Measurements from ENCODE around the gene ITGAX.

- TF ChIP-seq CTCF (IDR thresholded peaks at IDR 0.05) (no peak), ZFX (IDR thresholded peaks at IDR 0.05; ENCODE audit: borderline replicate concordance) (no peak)
Measured at GRCh38 chr16:31325171-31325570, 29.8 kb upstream of the ITGAX start.
